A673 (cell line): Measurements from ENCODE around the gene DHRSX. TPM values are rescaled to one million over a fixed set of nuclear protein-coding genes. Genes with fewer than 3 reads are reported as not detected.

Experiments used
- BruUV-seq: library from RNA; stranded (reverse); fragments of 400-500 nt; replicated peaks from 2 replicates; lab custom pipeline; 2021; lab: Mats Ljungman, UMichigan
- CTCF ChIA-PET: fragments of 300-600 bp; sonication (Branson Sonifier 250); formaldehyde crosslinking; loops from one replicate; lab custom pipeline; 2022; ENCODE audit warnings: antibody characterized with exemption; lab: Charles Lee
- POLR2A ChIA-PET: fragments of 300-600 bp; sonication (Branson Sonifier 250); formaldehyde crosslinking; loops from one replicate; lab custom pipeline; 2022; ENCODE audit warnings: antibody characterized with exemption; ENCODE audit not compliant: low non-redundant PET; lab: Charles Lee
- DNase-seq: peaks from one replicate; pipeline ENCODE4 v3.0.0-alpha.2; 2015; ENCODE audit warnings: low spot score
- H3K27ac ChIP-seq: fragments of 200-600 bp; sonication (generic); 2 replicates; pipeline ENCODE4 v1.5.1; 2016; ENCODE audit warnings: mixed run types, low read depth, mild to moderate bottlenecking, mixed read lengths, antibody characterized with exemption, low read length; ENCODE audit not compliant: poor library complexity, severe bottlenecking
- H3K27me3 ChIP-seq: fragments of 200-600 bp; sonication (generic); replicated peaks from 2 replicates; pipeline ENCODE4 v1.6.1; 2017; ENCODE audit warnings: mixed run types, low read depth, mild to moderate bottlenecking, mixed read lengths, antibody characterized with exemption, low read length; ENCODE audit not compliant: insufficient read depth, poor library complexity
- H3K36me3 ChIP-seq: fragments of 200-600 bp; sonication (generic); 2 replicates; pipeline ENCODE4 v1.6.1; 2016; ENCODE audit warnings: mixed run types, mild to moderate bottlenecking, mixed read lengths, antibody characterized with exemption, low read length; ENCODE audit not compliant: insufficient read depth, poor library complexity, severe bottlenecking
- H3K4me1 ChIP-seq: fragments of 200-600 bp; sonication (generic); 2 replicates; pipeline ENCODE4 v1.6.1; 2017; ENCODE audit warnings: mixed run types, mild to moderate bottlenecking, mixed read lengths, antibody characterized with exemption, low read length; ENCODE audit not compliant: insufficient read depth, poor library complexity, severe bottlenecking
- H3K4me3 ChIP-seq: fragments of 200-600 bp; sonication (generic); 2 replicates; pipeline ENCODE4 v1.5.1; 2016; ENCODE audit warnings: low read depth, mixed run types, mild to moderate bottlenecking, mixed read lengths, low read length; ENCODE audit not compliant: poor library complexity, severe bottlenecking
- H3K9me3 ChIP-seq: fragments of 200-600 bp; sonication (generic); 2 replicates; pipeline ENCODE4 v1.6.1; 2016; ENCODE audit warnings: mixed run types, low read depth, mild to moderate bottlenecking, mixed read lengths, antibody characterized with exemption, low read length; ENCODE audit not compliant: poor library complexity, severe bottlenecking
- CTCF ChIP-seq: fragments of 300-800, 200-600 bp; sonication (generic); conservative IDR thresholded peaks from 2 replicates; pipeline ENCODE4 v1.5.1; 2017; ENCODE audit warnings: low read depth, mild to moderate bottlenecking, antibody characterized with exemption, low read length, moderate library complexity, mixed read lengths
- EZH2 ChIP-seq: fragments of 200-600 bp; sonication (generic); IDR thresholded peaks from 2 replicates; pipeline ENCODE4 v1.6.1; 2017; ENCODE audit warnings: borderline replicate concordance, low read depth, mild to moderate bottlenecking, mixed read lengths, antibody characterized with exemption, low read length; ENCODE audit not compliant: poor library complexity, severe bottlenecking
- intact Hi-C: fragments of 100-400 bp; cut with micrococcal nuclease; formaldehyde crosslinking; loops from one replicate; pipeline ENCODE4 v1.10.0; 2022; ENCODE audit not compliant: unreplicated experiment
- total RNA-seq: library from RNA; stranded (reverse); gene quantifications from 2 replicates; pipeline ENCODE4 v1.2.3, GENCODE V29; 2021

DHRSX gene
- total RNA-seq, 1 experiment from 2014 or later = 30.2 TPM

- no peak for TF ChIP-seq CTCF
- no peak for TF ChIP-seq EZH2
- H3K4me1 ChIP-seq = no peaks in the 10 kb centered on the region
- ChIA-PET POLR2A (no interaction called here), CTCF (no interaction called here)
- no peak overlapping the region for H3K4me3 ChIP-seq
- no peak overlapping the region for H3K27ac ChIP-seq
- no peak for DNase-seq
- intact Hi-C loops = no loop called here
- H3K9me3 ChIP-seq = no peaks in the 10 kb centered on the region
- H3K27me3 ChIP-seq = no peaks in the 10 kb centered on the region
- no TSS peak for BruUV-seq
- no peaks in the 10 kb centered on the region for H3K36me3 ChIP-seq
These were observed 90.3 kb downstream of the DHRSX start for GRCh38 chrX:2410279-2411020.

GRCh38 chrX:2409796-2410195 is 91.0 kb downstream of the DHRSX start:
- H3K36me3 ChIP-seq = no peaks in the 10 kb centered on the region
- no TSS peak for BruUV-seq
- no peaks in the 10 kb centered on the region for H3K27me3 ChIP-seq
- no peak overlapping the region for H3K27ac ChIP-seq
- CTCF ChIA-PET = no interaction called here
- intact Hi-C loops = no loop called here
- POLR2A ChIA-PET = no interaction called here
- TF ChIP-seq EZH2 (no peak), CTCF (no peak)
- no peak overlapping the region for H3K4me3 ChIP-seq
- no peak for DNase-seq
- no peaks in the 10 kb centered on the region for H3K9me3 ChIP-seq
- H3K4me1 ChIP-seq = no peaks in the 10 kb centered on the region

- no peak for DNase-seq
- ChIA-PET CTCF (no interaction called here), POLR2A (no interaction called here)
- Histone ChIP-seq H3K4me3 (no peak overlapping the region), H3K36me3 (no peaks in the 10 kb centered on the region), H3K9me3 (no peaks in the 10 kb centered on the region), H3K4me1 (no peaks in the 10 kb centered on the region), H3K27me3 (no peaks in the 10 kb centered on the region), H3K27ac (no peak overlapping the region)
- intact Hi-C loops = no loop called here
- TF ChIP-seq CTCF = no peak
- BruUV-seq = no TSS peak
These were observed 91.9 kb downstream of the DHRSX start for GRCh38 chrX:2408856-2409255.
